ENCODE measurements around the gene TSPAN32.
"Not testable (repeated sequence)": the region's sequence is repeated elsewhere in the genome, so short reads cannot be mapped to it uniquely, and the experiment has no call there.

The TSPAN32 gene

GRCh38 chr11:2352420-2352819 lies 50.6 kb downstream of the TSPAN32 start (continued):
- TF ChIP-seq TSHZ2 (CRISPR knock-in tag; IDR thresholded peaks at IDR 0.05) (no peak), ZNF8 (CRISPR knock-in tag; IDR thresholded peaks at IDR 0.05) (no peak)

GRCh38 chr11:2355000-2355644 lies 53.3 kb downstream of the TSPAN32 start:
- TF ChIP-seq ISL1 (CRISPR knock-in tag; IDR thresholded peaks at IDR 0.05) (no peak), ZC3H10 (CRISPR knock-in tag; IDR thresholded peaks at IDR 0.05) (no peak), TOX (CRISPR knock-in tag; IDR thresholded peaks at IDR 0.05; ENCODE audit: borderline replicate concordance) (no peak), TSHZ2 (CRISPR knock-in tag; IDR thresholded peaks at IDR 0.05) (no peak), CREB5 (CRISPR knock-in tag; IDR thresholded peaks at IDR 0.05; ENCODE audit: low read depth) (no peak), RARB (CRISPR knock-in tag; IDR thresholded peaks at IDR 0.05) (no peak), CSRNP3 (CRISPR knock-in tag; IDR thresholded peaks at IDR 0.05) (no peak), ZFP30 (CRISPR knock-in tag; IDR thresholded peaks at IDR 0.05) (no peak), CSDC2 (CRISPR knock-in tag; IDR thresholded peaks at IDR 0.05) (no peak)
- ATAC-seq = no peak

GRCh38 chr11:2357246-2357645 lies 55.4 kb downstream of the TSPAN32 start:
- TF ChIP-seq BACH2 (CRISPR knock-in tag; IDR thresholded peaks at IDR 0.05; ENCODE audit: borderline replicate concordance) = no peak
- no peak for TF ChIP-seq ZNF70 (CRISPR knock-in tag; IDR thresholded peaks at IDR 0.05)
- no peak for TF ChIP-seq ARNTL (CRISPR knock-in tag; IDR thresholded peaks at IDR 0.05; ENCODE audit: borderline replicate concordance, low read depth)
- TF ChIP-seq SNAI2 (CRISPR knock-in tag; IDR thresholded peaks at IDR 0.05) = no peak
- no peak for ATAC-seq

- not testable (repeated sequence) for ATAC-seq
These were observed 55.8 kb downstream of the TSPAN32 start for GRCh38 chr11:2357651-2358050.

GRCh38 chr11:2358754-2359442 lies 57.1 kb downstream of the TSPAN32 start:
- no peak for ATAC-seq

More at GRCh38 chr11:2358754-2359442, 57.1 kb downstream of the TSPAN32 start:
- TF ChIP-seq PPARA (CRISPR knock-in tag; IDR thresholded peaks at IDR 0.05; ENCODE audit: borderline replicate concordance) (no peak), ZFP3 (CRISPR knock-in tag; IDR thresholded peaks at IDR 0.05) (no peak), CREB5 (CRISPR knock-in tag; IDR thresholded peaks at IDR 0.05; ENCODE audit: low read depth) (no peak), TCF4 (CRISPR knock-in tag; IDR thresholded peaks at IDR 0.05; ENCODE audit: borderline replicate concordance) (no peak), ARNTL (CRISPR knock-in tag; IDR thresholded peaks at IDR 0.05; ENCODE audit: borderline replicate concordance, low read depth) (no peak), SNAI2 (CRISPR knock-in tag; IDR thresholded peaks at IDR 0.05) (no peak), OSR1 (CRISPR knock-in tag; IDR thresholded peaks at IDR 0.05) (no peak), ZNF70 (CRISPR knock-in tag; IDR thresholded peaks at IDR 0.05) (no peak), ZFP30 (CRISPR knock-in tag; IDR thresholded peaks at IDR 0.05) (no peak), ISL1 (CRISPR knock-in tag; IDR thresholded peaks at IDR 0.05) (no peak), ESRRG (CRISPR knock-in tag; IDR thresholded peaks at IDR 0.05) (no peak), CSDC2 (CRISPR knock-in tag; IDR thresholded peaks at IDR 0.05) (no peak)

All from SK-N-SH treated with all-trans-retinoic acid at 6 μM for 48 hours (cell line).